Stimulated activated CD4-positive, alpha-beta T cell treated with anti-CD3 and anti-CD28 coated beads, TNF-alpha, amount 100 ng/mL, for 24 hours (primary cell): ENCODE results near the gene MAP3K1.

Source experiments
- DNase-seq, 3 experiments: peaks; one replicate each; pipeline ENCODE4 v3.0.0-alpha.2; 2020; ENCODE audit warnings: low read depth in 3 of 3

The MAP3K1 gene

GRCh38 chr5:56908942-56909293 lies 93.6 kb downstream of the MAP3K1 start:
- no peak for DNase-seq

- DNase-seq: peak; percentile 78 to 97 (median 83)
Measured at GRCh38 chr5:56909294-56910209, 94.2 kb downstream of the MAP3K1 start, which contains the start of gene SETD9. Gene SETD9 (plus strand): TSS chr5:56909596. CDS start chr5:56909646, 50 bp downstream.

- peak in 2 of 3 experiments; percentile 24 to 33 for DNase-seq
Measured at GRCh38 chr5:56910210-56910965, 95.0 kb downstream of the MAP3K1 start.

- DNase-seq: no peak
Measured at GRCh38 chr5:56913766-56914165, 98.4 kb downstream of the MAP3K1 start.

- no peak for DNase-seq
Measured at GRCh38 chr5:56914678-56915077, 99.3 kb downstream of the MAP3K1 start.

- DNase-seq: no peak
Measured at GRCh38 chr5:56917534-56917933, 102.2 kb downstream of the MAP3K1 start.

- DNase-seq: no peak
Measured at GRCh38 chr5:56918054-56918453, 102.7 kb downstream of the MAP3K1 start.

GRCh38 chr5:56919942-56920662 lies 104.8 kb downstream of the MAP3K1 start:
- no peak for DNase-seq

GRCh38 chr5:56922922-56923321 lies 107.6 kb downstream of the MAP3K1 start:
- no peak for DNase-seq

- DNase-seq: no peak
Measured at GRCh38 chr5:56934325-56934724, 119.0 kb downstream of the MAP3K1 start.

- no peak for DNase-seq
Measured at GRCh38 chr5:56938858-56939257, 123.5 kb downstream of the MAP3K1 start.

- DNase-seq: no peak
Measured at GRCh38 chr5:56941981-56942380, 126.6 kb downstream of the MAP3K1 start.
